22Rv1 (cell line): Measurements from ENCODE around the gene SYNDIG1.

ENCODE experiments used
- CTCF ChIP-seq: fragments of 450-650 bp; IDR thresholded peaks from 2 replicates; pipeline ENCODE4 v1.5.1; 2017; ENCODE audit warnings: mild to moderate bottlenecking
- ZFX ChIP-seq: fragments of 450-650 bp; IDR thresholded peaks from 2 replicates; pipeline ENCODE4 v1.6.1; 2017; ENCODE audit warnings: antibody characterized with exemption, borderline replicate concordance

DNA sequence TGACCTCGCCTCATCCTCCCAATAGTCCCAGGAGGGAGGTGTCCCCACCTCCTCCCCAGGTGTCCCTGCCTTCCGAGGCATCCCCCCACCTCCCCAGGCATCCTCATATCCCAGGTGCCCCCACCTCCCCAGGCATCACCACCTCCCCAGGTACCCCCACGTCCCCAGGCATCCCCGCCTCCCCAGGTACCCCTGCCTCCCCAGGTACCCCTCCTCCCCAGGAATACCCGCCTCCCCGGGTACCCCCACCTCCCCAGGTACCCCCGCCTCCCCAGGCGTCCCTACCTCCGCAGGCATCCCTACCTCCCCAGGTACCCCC lies 198.9 kb downstream of the SYNDIG1 start:
- TF ChIP-seq CTCF, result no peak
- TF ChIP-seq ZFX, result no peak
